ENCODE data around the gene RFESD.

DNA sequence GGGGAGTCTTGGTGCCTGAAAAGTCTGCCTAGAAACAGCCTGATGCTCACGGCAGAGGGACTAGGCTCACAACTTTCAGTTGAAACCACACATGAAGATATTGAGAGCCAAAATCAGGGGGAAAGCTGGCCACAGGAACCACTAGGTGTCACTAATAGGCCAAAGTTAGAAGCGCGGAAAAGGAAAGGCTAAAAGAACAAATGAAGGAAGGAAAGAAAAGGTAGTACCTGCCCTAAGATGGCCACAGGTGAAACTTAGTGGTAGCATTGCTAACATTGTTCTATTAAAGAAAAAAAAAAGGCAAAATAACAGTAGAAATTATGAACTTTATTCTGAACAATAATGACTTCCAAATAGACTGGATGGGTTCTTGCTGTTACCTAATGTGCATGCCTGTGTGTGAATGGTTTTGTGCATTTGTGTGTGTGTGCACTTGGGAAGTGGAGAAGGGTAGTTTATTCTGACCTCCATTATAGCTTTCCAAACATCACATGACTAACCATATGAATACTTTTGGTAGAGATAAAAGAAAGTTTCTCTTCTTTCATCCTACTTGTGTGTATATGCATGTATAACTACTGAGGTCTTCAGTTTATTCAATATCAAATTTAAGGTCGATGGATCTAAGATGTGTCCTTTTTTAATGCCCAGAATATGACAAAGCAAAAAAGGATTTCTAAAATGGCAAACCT, 2.1 kb upstream of the RFESD start:
- TF ChIP-seq, protein P1, sequence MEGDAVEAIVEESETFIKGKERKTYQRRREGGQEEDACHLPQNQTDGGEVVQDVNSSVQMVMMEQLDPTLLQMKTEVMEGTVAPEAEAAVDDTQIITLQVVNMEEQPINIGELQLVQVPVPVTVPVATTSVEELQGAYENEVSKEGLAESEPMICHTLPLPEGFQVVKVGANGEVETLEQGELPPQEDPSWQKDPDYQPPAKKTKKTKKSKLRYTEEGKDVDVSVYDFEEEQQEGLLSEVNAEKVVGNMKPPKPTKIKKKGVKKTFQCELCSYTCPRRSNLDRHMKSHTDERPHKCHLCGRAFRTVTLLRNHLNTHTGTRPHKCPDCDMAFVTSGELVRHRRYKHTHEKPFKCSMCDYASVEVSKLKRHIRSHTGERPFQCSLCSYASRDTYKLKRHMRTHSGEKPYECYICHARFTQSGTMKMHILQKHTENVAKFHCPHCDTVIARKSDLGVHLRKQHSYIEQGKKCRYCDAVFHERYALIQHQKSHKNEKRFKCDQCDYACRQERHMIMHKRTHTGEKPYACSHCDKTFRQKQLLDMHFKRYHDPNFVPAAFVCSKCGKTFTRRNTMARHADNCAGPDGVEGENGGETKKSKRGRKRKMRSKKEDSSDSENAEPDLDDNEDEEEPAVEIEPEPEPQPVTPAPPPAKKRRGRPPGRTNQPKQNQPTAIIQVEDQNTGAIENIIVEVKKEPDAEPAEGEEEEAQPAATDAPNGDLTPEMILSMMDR (IDR thresholded peaks at IDR 0.05), result peak; percentile 87
- TF ChIP-seq SIN3A (IDR thresholded peaks at IDR 0.05; ENCODE audit: borderline replicate concordance, insufficient read depth, low read depth, low read length), result no peak
- TF ChIP-seq POLR2AphosphoS5 (IDR thresholded peaks at IDR 0.05; ENCODE audit: low read depth, low read length), result no peak
- TF ChIP-seq, protein P2, sequence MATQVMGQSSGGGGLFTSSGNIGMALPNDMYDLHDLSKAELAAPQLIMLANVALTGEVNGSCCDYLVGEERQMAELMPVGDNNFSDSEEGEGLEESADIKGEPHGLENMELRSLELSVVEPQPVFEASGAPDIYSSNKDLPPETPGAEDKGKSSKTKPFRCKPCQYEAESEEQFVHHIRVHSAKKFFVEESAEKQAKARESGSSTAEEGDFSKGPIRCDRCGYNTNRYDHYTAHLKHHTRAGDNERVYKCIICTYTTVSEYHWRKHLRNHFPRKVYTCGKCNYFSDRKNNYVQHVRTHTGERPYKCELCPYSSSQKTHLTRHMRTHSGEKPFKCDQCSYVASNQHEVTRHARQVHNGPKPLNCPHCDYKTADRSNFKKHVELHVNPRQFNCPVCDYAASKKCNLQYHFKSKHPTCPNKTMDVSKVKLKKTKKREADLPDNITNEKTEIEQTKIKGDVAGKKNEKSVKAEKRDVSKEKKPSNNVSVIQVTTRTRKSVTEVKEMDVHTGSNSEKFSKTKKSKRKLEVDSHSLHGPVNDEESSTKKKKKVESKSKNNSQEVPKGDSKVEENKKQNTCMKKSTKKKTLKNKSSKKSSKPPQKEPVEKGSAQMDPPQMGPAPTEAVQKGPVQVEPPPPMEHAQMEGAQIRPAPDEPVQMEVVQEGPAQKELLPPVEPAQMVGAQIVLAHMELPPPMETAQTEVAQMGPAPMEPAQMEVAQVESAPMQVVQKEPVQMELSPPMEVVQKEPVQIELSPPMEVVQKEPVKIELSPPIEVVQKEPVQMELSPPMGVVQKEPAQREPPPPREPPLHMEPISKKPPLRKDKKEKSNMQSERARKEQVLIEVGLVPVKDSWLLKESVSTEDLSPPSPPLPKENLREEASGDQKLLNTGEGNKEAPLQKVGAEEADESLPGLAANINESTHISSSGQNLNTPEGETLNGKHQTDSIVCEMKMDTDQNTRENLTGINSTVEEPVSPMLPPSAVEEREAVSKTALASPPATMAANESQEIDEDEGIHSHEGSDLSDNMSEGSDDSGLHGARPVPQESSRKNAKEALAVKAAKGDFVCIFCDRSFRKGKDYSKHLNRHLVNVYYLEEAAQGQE (IDR thresholded peaks at IDR 0.05; ENCODE audit: insufficient read depth in 1 of 2, low read depth in 2 of 2, low read length in 1 of 2), result no peak

All from Panc1 (cell line).